Neural crest cell (in vitro differentiated cells): ENCODE results near the gene PLPP3. TPM values are rescaled to one million over a fixed set of nuclear protein-coding genes. Genes with fewer than 3 reads are reported as not detected.

ENCODE experiments used
- DNase-seq: peaks from one replicate; pipeline ENCODE4 v3.0.0; 2021; ENCODE audit warnings: low read depth, mixed read lengths, low spot score
- H3K27ac Mint-ChIP-seq: one replicate; pipeline ENCODE4 v1.8.0; 2021; ENCODE audit warnings: mild to moderate bottlenecking, mixed read lengths; ENCODE audit not compliant: unreplicated experiment
- H3K27me3 Mint-ChIP-seq: 2 replicates; pipeline ENCODE4 v1.8.0; 2021; ENCODE audit warnings: low read depth, mild to moderate bottlenecking, mixed read lengths
- H3K36me3 Mint-ChIP-seq: 2 replicates; pipeline ENCODE4 v1.8.0; 2021; ENCODE audit warnings: low read depth, mild to moderate bottlenecking, mixed read lengths
- H3K4me1 Mint-ChIP-seq: 2 replicates; pipeline ENCODE4 v1.8.0; 2021; ENCODE audit warnings: mixed read lengths
- H3K4me3 Mint-ChIP-seq: one replicate; pipeline ENCODE4 v1.8.0; 2021; ENCODE audit warnings: mild to moderate bottlenecking, mixed read lengths
- H3K9me3 Mint-ChIP-seq: 2 replicates; pipeline ENCODE4 v1.8.0; 2021; ENCODE audit warnings: mixed read lengths
- CTCF ChIP-seq: fragments of 200-600 bp; sonication (generic); conservative IDR thresholded peaks from 2 replicates; pipeline ENCODE4 v1.5.0; 2021; ENCODE audit warnings: antibody characterized with exemption, mild to moderate bottlenecking
- total RNA-seq: library from RNA; stranded (reverse); gene quantifications from 2 replicates; pipeline ENCODE4 v1.2.1, GENCODE V29; 2021

PLPP3 gene
- total RNA-seq, 1 donor from 2014 or later, result 24.7 TPM

GRCh38 chr1:56501888-56502287 lies 77.5 kb downstream of the PLPP3 start:
- no peak for TF ChIP-seq CTCF
- peaks cover 29% of the 10 kb centered on the region for H3K4me1 Mint-ChIP-seq
- H3K9me3 Mint-ChIP-seq, result peaks cover 3% of the 10 kb centered on the region
- no peak for DNase-seq
- H3K27ac Mint-ChIP-seq, result no peak overlapping the region
- no peaks in the 10 kb centered on the region for H3K27me3 Mint-ChIP-seq
- peaks cover 27% of the 10 kb centered on the region for H3K36me3 Mint-ChIP-seq
- H3K4me3 Mint-ChIP-seq, result no peak overlapping the region

- Mint-ChIP-seq H3K27me3 (no peaks in the 10 kb centered on the region), H3K36me3 (peaks cover 24% of the 10 kb centered on the region), H3K9me3 (peaks cover 3% of the 10 kb centered on the region), H3K4me1 (peaks cover 28% of the 10 kb centered on the region), H3K27ac (no peak overlapping the region), H3K4me3 (no peak overlapping the region)
- DNase-seq, result no peak
- TF ChIP-seq CTCF, result no peak
Observed at GRCh38 chr1:56501426-56501825, 77.9 kb downstream of the PLPP3 start.

GRCh38 chr1:56496821-56497772 lies 82.3 kb downstream of the PLPP3 start:
- H3K4me3 Mint-ChIP-seq, result no peak overlapping the region
- H3K27me3 Mint-ChIP-seq, result no peaks in the 10 kb centered on the region
- no peaks in the 10 kb centered on the region for H3K9me3 Mint-ChIP-seq
- no peak for TF ChIP-seq CTCF
- DNase-seq, result no peak
- H3K36me3 Mint-ChIP-seq, result peaks cover 24% of the 10 kb centered on the region
- H3K27ac Mint-ChIP-seq, result no peak overlapping the region
- peaks cover 47% of the 10 kb centered on the region for H3K4me1 Mint-ChIP-seq

GRCh38 chr1:56496158-56496557 lies 83.2 kb downstream of the PLPP3 start:
- H3K4me3 Mint-ChIP-seq, result no peak overlapping the region
- TF ChIP-seq CTCF, result no peak
- no peaks in the 10 kb centered on the region for H3K9me3 Mint-ChIP-seq
- H3K27me3 Mint-ChIP-seq, result no peaks in the 10 kb centered on the region
- peaks cover 26% of the 10 kb centered on the region for H3K36me3 Mint-ChIP-seq
- H3K27ac Mint-ChIP-seq, result no peak overlapping the region
- no peak for DNase-seq
- H3K4me1 Mint-ChIP-seq, result peaks cover 48% of the 10 kb centered on the region

GRCh38 chr1:56495538-56495937 lies 83.8 kb downstream of the PLPP3 start:
- no peak overlapping the region for H3K4me3 Mint-ChIP-seq
- H3K4me1 Mint-ChIP-seq, result peaks cover 49% of the 10 kb centered on the region
- no peaks in the 10 kb centered on the region for H3K27me3 Mint-ChIP-seq
- H3K9me3 Mint-ChIP-seq, result no peaks in the 10 kb centered on the region
- H3K36me3 Mint-ChIP-seq, result peaks cover 29% of the 10 kb centered on the region
- H3K27ac Mint-ChIP-seq, result no peak overlapping the region
- no peak for DNase-seq
- no peak for TF ChIP-seq CTCF
